ENCODE measurements around the gene INSRR. TPM values are rescaled to one million over a fixed set of nuclear protein-coding genes. Genes with fewer than 3 reads are reported as not detected.

INSRR gene
- total and polyA plus RNA-seq, 4 donors: 0.01 TPM; not detected in 3

DNA sequence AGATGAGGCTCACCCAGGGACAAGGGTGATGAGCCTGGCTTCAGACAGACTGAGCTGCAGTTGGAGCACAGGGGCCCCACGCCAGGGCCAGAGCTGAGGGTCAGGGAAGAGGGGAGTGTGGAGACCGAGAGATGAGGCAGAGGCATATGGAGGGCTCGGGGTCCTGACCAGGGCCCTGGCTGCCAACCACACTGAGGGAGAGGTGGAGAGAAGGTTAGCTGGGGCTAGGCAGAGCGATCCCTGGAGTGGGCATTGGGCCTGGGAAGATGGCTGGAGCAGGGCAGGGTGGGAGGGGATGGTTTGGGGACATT lies 42.6 kb upstream of the INSRR start:
- Histone ChIP-seq H3K9me3 (ENCODE audit: control insufficient read depth in 4 of 4, low read length in 3 of 4) (no peaks in the 10 kb centered on the region), H3K4me3 (ENCODE audit: low read depth in 1 of 3, low read length in 3 of 3) (no peak overlapping the region), H3K36me3 (ENCODE audit: control insufficient read depth in 4 of 4, insufficient read depth in 3 of 4, low read depth in 1 of 4, low read length in 3 of 4) (no peaks in the 10 kb centered on the region), H3K27me3 (ENCODE audit: control insufficient read depth in 4 of 4, insufficient read depth in 4 of 4, low read length in 3 of 4) (peaks cover 0 to 3% (median 0%) of the 10 kb centered on the region in 4 donors), H3K27ac (ENCODE audit: low read depth in 1 of 2, low read length in 2 of 2) (no peak overlapping the region), H3K4me1 (ENCODE audit: control insufficient read depth in 4 of 4, insufficient read depth in 4 of 4, low read length in 3 of 4) (peaks cover 0 to 28% (median 3%) of the 10 kb centered on the region in 4 donors), H3K9ac (ENCODE audit: low read depth in 1 of 2, low read length in 2 of 2) (no peak overlapping the region)
- no peak for DNase-seq (ENCODE audit: low spot score)
- no peak for TF ChIP-seq RAD21 (IDR thresholded peaks at IDR 0.05)
- WGBS: 90% methylated on average over 4 of the region's 4 CpGs

- Histone ChIP-seq H3K9me3 (ENCODE audit: control insufficient read depth in 4 of 4, low read length in 3 of 4) (no peaks in the 10 kb centered on the region), H3K36me3 (ENCODE audit: control insufficient read depth in 4 of 4, insufficient read depth in 3 of 4, low read depth in 1 of 4, low read length in 3 of 4) (no peaks in the 10 kb centered on the region), H3K27ac (ENCODE audit: low read depth in 1 of 2, low read length in 2 of 2) (no peak overlapping the region), H3K27me3 (ENCODE audit: control insufficient read depth in 4 of 4, insufficient read depth in 4 of 4, low read length in 3 of 4) (peaks cover 0 to 2% (median 0%) of the 10 kb centered on the region in 4 donors), H3K4me1 (ENCODE audit: control insufficient read depth in 4 of 4, insufficient read depth in 4 of 4, low read length in 3 of 4) (peaks cover 0 to 28% (median 3%) of the 10 kb centered on the region in 4 donors), H3K9ac (ENCODE audit: low read depth in 1 of 2, low read length in 2 of 2) (no peak overlapping the region), H3K4me3 (ENCODE audit: low read depth in 1 of 3, low read length in 3 of 3) (no peak overlapping the region)
- TF ChIP-seq FOXA2 (IDR thresholded peaks at IDR 0.05): no peak
- no peak for TF ChIP-seq FOXA1 (IDR thresholded peaks at IDR 0.05)
- TF ChIP-seq, protein P1, sequence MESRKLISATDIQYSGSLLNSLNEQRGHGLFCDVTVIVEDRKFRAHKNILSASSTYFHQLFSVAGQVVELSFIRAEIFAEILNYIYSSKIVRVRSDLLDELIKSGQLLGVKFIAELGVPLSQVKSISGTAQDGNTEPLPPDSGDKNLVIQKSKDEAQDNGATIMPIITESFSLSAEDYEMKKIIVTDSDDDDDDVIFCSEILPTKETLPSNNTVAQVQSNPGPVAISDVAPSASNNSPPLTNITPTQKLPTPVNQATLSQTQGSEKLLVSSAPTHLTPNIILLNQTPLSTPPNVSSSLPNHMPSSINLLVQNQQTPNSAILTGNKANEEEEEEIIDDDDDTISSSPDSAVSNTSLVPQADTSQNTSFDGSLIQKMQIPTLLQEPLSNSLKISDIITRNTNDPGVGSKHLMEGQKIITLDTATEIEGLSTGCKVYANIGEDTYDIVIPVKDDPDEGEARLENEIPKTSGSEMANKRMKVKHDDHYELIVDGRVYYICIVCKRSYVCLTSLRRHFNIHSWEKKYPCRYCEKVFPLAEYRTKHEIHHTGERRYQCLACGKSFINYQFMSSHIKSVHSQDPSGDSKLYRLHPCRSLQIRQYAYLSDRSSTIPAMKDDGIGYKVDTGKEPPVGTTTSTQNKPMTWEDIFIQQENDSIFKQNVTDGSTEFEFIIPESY (IDR thresholded peaks at IDR 0.05): no peak
- no peak for TF ChIP-seq SP1 (IDR thresholded peaks at IDR 0.05)
- no peak for TF ChIP-seq CTCF (IDR thresholded peaks at IDR 0.05; ENCODE audit: low read depth, low read length, missing input control)
- no peak for TF ChIP-seq HNF4A (conservative IDR thresholded peaks at IDR 0.05)
- TF ChIP-seq, protein P2, sequence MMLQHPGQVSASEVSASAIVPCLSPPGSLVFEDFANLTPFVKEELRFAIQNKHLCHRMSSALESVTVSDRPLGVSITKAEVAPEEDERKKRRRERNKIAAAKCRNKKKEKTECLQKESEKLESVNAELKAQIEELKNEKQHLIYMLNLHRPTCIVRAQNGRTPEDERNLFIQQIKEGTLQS (IDR thresholded peaks at IDR 0.05): no peak
- no peak for TF ChIP-seq RXRA (IDR thresholded peaks at IDR 0.05)
- 63% methylated on average over 6 of the region's 6 CpGs for WGBS
- no peak for DNase-seq (ENCODE audit: low spot score)
Observed at GRCh38 chr1:156900896-156901589, 42.1 kb upstream of the INSRR start.

DNA sequence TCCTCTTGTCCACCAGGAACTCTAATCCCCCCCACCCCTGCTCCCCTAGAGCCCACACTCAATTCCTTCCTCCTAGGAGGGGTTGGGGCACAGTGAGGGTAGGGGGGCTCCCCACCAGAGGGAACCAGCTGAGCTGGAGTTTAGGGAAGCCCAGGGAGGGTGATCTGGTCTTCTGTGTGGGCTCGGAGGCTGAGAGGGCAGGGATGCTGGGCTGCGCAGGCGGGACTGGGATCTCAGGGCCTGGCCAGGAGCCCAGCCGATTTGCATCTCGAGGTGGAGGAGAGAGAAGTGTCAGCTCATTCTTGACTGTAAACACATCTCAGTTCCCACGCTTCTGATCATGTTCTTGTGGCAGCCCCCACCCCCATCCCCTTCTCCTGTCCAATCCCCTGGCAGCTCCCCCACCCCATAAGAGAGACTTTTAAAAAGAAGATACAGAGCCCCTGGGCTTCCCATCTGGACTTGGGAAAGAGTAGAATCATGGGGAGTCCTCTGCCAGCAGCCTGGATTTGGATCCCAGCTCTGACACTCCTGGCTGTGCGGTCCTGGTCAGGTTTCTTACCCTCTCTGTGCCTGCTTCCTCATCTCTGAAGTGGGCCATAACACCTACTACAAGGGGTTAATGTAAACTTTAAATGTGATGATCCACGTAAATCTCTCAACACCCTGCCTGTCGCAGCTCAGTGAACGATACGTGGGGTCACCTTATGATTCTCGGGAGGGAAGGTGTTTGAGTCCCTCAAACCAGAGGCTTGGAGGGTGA lies 41.2 kb upstream of the INSRR start:
- H3K4me3 ChIP-seq (ENCODE audit: low read depth in 1 of 3, low read length in 3 of 3): no peak overlapping the region
- no peak for DNase-seq (ENCODE audit: low spot score)
- H3K4me1 ChIP-seq (ENCODE audit: control insufficient read depth in 4 of 4, insufficient read depth in 4 of 4, low read length in 3 of 4): peaks cover 0 to 28% (median 3%) of the 10 kb centered on the region in 4 donors
- no peaks in the 10 kb centered on the region for H3K36me3 ChIP-seq (ENCODE audit: control insufficient read depth in 4 of 4, insufficient read depth in 3 of 4, low read depth in 1 of 4, low read length in 3 of 4)
- H3K27me3 ChIP-seq (ENCODE audit: control insufficient read depth in 4 of 4, insufficient read depth in 4 of 4, low read length in 3 of 4): no peaks in the 10 kb centered on the region
- H3K9ac ChIP-seq (ENCODE audit: low read depth in 1 of 2, low read length in 2 of 2): no peak overlapping the region
- H3K27ac ChIP-seq (ENCODE audit: low read depth in 1 of 2, low read length in 2 of 2): no peak overlapping the region
- 61% methylated on average over 12 of the region's 12 CpGs for WGBS
- H3K9me3 ChIP-seq (ENCODE audit: control insufficient read depth in 4 of 4, low read length in 3 of 4): no peaks in the 10 kb centered on the region
- TF ChIP-seq YY1 (IDR thresholded peaks at IDR 0.05) (no peak), RXRA (IDR thresholded peaks at IDR 0.05) (no peak), EGR1 (IDR thresholded peaks at IDR 0.05; ENCODE audit: low read depth in 2 of 2) (no peak), FOXA2 (IDR thresholded peaks at IDR 0.05) (no peak), JUND (IDR thresholded peaks at IDR 0.05) (no peak), FOXA1 (IDR thresholded peaks at IDR 0.05) (no peak), MAX (IDR thresholded peaks at IDR 0.05) (no peak), CTCF (IDR thresholded peaks at IDR 0.05; ENCODE audit: low read depth, low read length, missing input control) (no peak), HNF4G (IDR thresholded peaks at IDR 0.05) (no peak), HNF4A (conservative IDR thresholded peaks at IDR 0.05) (no peak), NR2F2 (IDR thresholded peaks at IDR 0.05) (no peak)
- TF ChIP-seq, protein P3, sequence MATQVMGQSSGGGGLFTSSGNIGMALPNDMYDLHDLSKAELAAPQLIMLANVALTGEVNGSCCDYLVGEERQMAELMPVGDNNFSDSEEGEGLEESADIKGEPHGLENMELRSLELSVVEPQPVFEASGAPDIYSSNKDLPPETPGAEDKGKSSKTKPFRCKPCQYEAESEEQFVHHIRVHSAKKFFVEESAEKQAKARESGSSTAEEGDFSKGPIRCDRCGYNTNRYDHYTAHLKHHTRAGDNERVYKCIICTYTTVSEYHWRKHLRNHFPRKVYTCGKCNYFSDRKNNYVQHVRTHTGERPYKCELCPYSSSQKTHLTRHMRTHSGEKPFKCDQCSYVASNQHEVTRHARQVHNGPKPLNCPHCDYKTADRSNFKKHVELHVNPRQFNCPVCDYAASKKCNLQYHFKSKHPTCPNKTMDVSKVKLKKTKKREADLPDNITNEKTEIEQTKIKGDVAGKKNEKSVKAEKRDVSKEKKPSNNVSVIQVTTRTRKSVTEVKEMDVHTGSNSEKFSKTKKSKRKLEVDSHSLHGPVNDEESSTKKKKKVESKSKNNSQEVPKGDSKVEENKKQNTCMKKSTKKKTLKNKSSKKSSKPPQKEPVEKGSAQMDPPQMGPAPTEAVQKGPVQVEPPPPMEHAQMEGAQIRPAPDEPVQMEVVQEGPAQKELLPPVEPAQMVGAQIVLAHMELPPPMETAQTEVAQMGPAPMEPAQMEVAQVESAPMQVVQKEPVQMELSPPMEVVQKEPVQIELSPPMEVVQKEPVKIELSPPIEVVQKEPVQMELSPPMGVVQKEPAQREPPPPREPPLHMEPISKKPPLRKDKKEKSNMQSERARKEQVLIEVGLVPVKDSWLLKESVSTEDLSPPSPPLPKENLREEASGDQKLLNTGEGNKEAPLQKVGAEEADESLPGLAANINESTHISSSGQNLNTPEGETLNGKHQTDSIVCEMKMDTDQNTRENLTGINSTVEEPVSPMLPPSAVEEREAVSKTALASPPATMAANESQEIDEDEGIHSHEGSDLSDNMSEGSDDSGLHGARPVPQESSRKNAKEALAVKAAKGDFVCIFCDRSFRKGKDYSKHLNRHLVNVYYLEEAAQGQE (IDR thresholded peaks at IDR 0.05): no peak
